MM.1S (cell line): ENCODE data around the gene CCDC77.

Experiments
- DNase-seq: peaks from one replicate; pipeline ENCODE4 v3.0.0-alpha.2; 2015
- H2AFZ ChIP-seq: fragments of 300-600 bp; sonication (generic); 2 replicates; pipeline ENCODE4 v1.6.0; 2016; ENCODE audit warnings: antibody characterized with exemption, low read length
- H3F3A ChIP-seq: fragments of 300-600 bp; sonication (generic); 2 replicates; pipeline ENCODE4 v1.6.1; 2016; ENCODE audit warnings: mild to moderate bottlenecking, antibody characterized with exemption, low read length, moderate library complexity, mixed read lengths; ENCODE audit not compliant: insufficient read depth
- H3K27ac ChIP-seq: fragments of 300-600 bp; sonication (generic); 2 replicates; pipeline ENCODE4 v1.5.1; 2016; ENCODE audit warnings: mild to moderate bottlenecking, low read length
- H3K27me3 ChIP-seq: fragments of 300-600 bp; sonication (generic); replicated peaks from 2 replicates; pipeline ENCODE4 v1.6.0; 2016; ENCODE audit warnings: low read length; ENCODE audit not compliant: insufficient read depth
- H3K36me3 ChIP-seq: fragments of 300-600 bp; sonication (generic); replicated peaks from 2 replicates; pipeline ENCODE4 v1.6.1; 2016; ENCODE audit warnings: mild to moderate bottlenecking, low read length, mixed read lengths; ENCODE audit not compliant: insufficient read depth
- H3K4me1 ChIP-seq: fragments of 300-600 bp; sonication (generic); 2 replicates; pipeline ENCODE4 v1.6.1; 2016; ENCODE audit warnings: low read length, mixed read lengths
- H3K4me2 ChIP-seq: fragments of 300-600 bp; sonication (generic); 2 replicates; pipeline ENCODE4 v1.6.0; 2016; ENCODE audit warnings: low read depth, low read length
- H3K4me3 ChIP-seq: fragments of 300-600 bp; sonication (generic); 2 replicates; pipeline ENCODE4 v1.5.1; 2016; ENCODE audit warnings: low read length, mixed read lengths
- H3K79me2 ChIP-seq: fragments of 300-600 bp; sonication (generic); 2 replicates; pipeline ENCODE4 v1.6.1; 2016; ENCODE audit warnings: mixed run types, low read length, mixed read lengths
- H3K9ac ChIP-seq: fragments of 300-600 bp; sonication (generic); 2 replicates; pipeline ENCODE4 v1.6.1; 2016; ENCODE audit warnings: low read length, mixed read lengths
- H3K9me2 ChIP-seq: fragments of 300-600 bp; sonication (generic); replicated peaks from 2 replicates; pipeline ENCODE4 v1.6.1; 2016; ENCODE audit warnings: mild to moderate bottlenecking, low read length, mixed read lengths; ENCODE audit not compliant: insufficient read depth
- H3K9me3 ChIP-seq: fragments of 300-600 bp; sonication (generic); replicated peaks from 2 replicates; pipeline ENCODE4 v1.6.1; 2016; ENCODE audit warnings: mild to moderate bottlenecking, low read length, mixed read lengths; ENCODE audit not compliant: insufficient read depth
- H4K20me1 ChIP-seq: fragments of 300-600 bp; sonication (generic); 2 replicates; pipeline ENCODE4 v1.6.1; 2016; ENCODE audit warnings: mild to moderate bottlenecking, low read length, moderate library complexity, mixed read lengths; ENCODE audit not compliant: insufficient read depth
- CTCF ChIP-seq: fragments of 300-600 bp; sonication (generic); IDR thresholded peaks from 2 replicates; pipeline ENCODE4 v1.5.1; 2016; ENCODE audit warnings: antibody characterized with exemption, low read length, mixed read lengths
- EZH2 ChIP-seq: fragments of 300-600 bp; sonication (generic); optimal IDR thresholded peaks from 2 replicates; pipeline ENCODE3; 2017; ENCODE audit warnings: low read depth, mild to moderate bottlenecking, antibody characterized with exemption, low read length, mixed read lengths
- EZH2phosphoT487 ChIP-seq: fragments of 300-600 bp; sonication (generic); IDR thresholded peaks from 2 replicates; pipeline ENCODE4 v1.6.1; 2018; ENCODE audit warnings: antibody characterized with exemption, low read length

The CCDC77 gene

GRCh38 chr12:479161-479560 lies 77.7 kb downstream of the CCDC77 start:
- Histone ChIP-seq H3K79me2 (no peaks in the 10 kb centered on the region), H3K9ac (no peak overlapping the region), H3K9me2 (no peaks in the 10 kb centered on the region), H3F3A (no peaks in the 10 kb centered on the region), H2AFZ (no peak overlapping the region), H3K4me2 (no peak overlapping the region), H3K4me1 (no peaks in the 10 kb centered on the region), H3K9me3 (no peaks in the 10 kb centered on the region), H4K20me1 (no peaks in the 10 kb centered on the region), H3K4me3 (no peak overlapping the region), H3K36me3 (no peaks in the 10 kb centered on the region), H3K27me3 (no peaks in the 10 kb centered on the region), H3K27ac (no peak overlapping the region)
- no peak for DNase-seq
- TF ChIP-seq CTCF, result no peak
- no peak for TF ChIP-seq EZH2phosphoT487
- no peak for TF ChIP-seq EZH2

GRCh38 chr12:480831-481816 lies 79.7 kb downstream of the CCDC77 start:
- Histone ChIP-seq H2AFZ (no peak overlapping the region), H3K27ac (no peak overlapping the region), H3K4me2 (no peak overlapping the region)

GRCh38 chr12:482061-482460 lies 80.6 kb downstream of the CCDC77 start:
- H3F3A ChIP-seq, result no peaks in the 10 kb centered on the region
- no peak for TF ChIP-seq EZH2phosphoT487
- TF ChIP-seq CTCF, result no peak
- TF ChIP-seq EZH2, result no peak
- H3K27me3 ChIP-seq, result no peaks in the 10 kb centered on the region
- H3K27ac ChIP-seq, result no peak overlapping the region
- no peaks in the 10 kb centered on the region for H3K79me2 ChIP-seq
- no peaks in the 10 kb centered on the region for H4K20me1 ChIP-seq
- H3K9me2 ChIP-seq, result no peaks in the 10 kb centered on the region
- no peaks in the 10 kb centered on the region for H3K9me3 ChIP-seq
- no peak overlapping the region for H3K9ac ChIP-seq
- H3K36me3 ChIP-seq, result no peaks in the 10 kb centered on the region
- no peak for DNase-seq
- no peak overlapping the region for H2AFZ ChIP-seq
- no peak overlapping the region for H3K4me3 ChIP-seq
- no peak overlapping the region for H3K4me2 ChIP-seq
- no peaks in the 10 kb centered on the region for H3K4me1 ChIP-seq

More at GRCh38 chr12:480831-481816, 79.7 kb downstream of the CCDC77 start:
- no peaks in the 10 kb centered on the region for H3K9me3 ChIP-seq
- TF ChIP-seq EZH2phosphoT487 (no peak), EZH2 (no peak), CTCF (no peak)
- no peaks in the 10 kb centered on the region for H3K4me1 ChIP-seq
- H3K79me2 ChIP-seq, result no peaks in the 10 kb centered on the region
- H3K9me2 ChIP-seq, result no peaks in the 10 kb centered on the region
- H4K20me1 ChIP-seq, result no peaks in the 10 kb centered on the region
- DNase-seq, result no peak
- H3K36me3 ChIP-seq, result no peaks in the 10 kb centered on the region
- H3K4me3 ChIP-seq, result no peak overlapping the region
- H3K27me3 ChIP-seq, result no peaks in the 10 kb centered on the region
- H3K9ac ChIP-seq, result no peak overlapping the region
- H3F3A ChIP-seq, result no peaks in the 10 kb centered on the region
